ENCODE data around the gene SUPV3L1. TPM values are rescaled to one million over a fixed set of nuclear protein-coding genes. Genes with fewer than 3 reads are reported as not detected.
A peak's percentile ranks its signal among the peaks of the same experiment; 100 is the strongest.

SUPV3L1 gene
- total and polyA plus RNA-seq, 9 of the 15 experiments (the other 6 are each of a cell fraction or from before 2014, with no cell fraction given) = 45.2 to 156 (median 92.6) TPM

GRCh38 chr10:69180525-69181204 is 631 bp downstream of the SUPV3L1 start (continued):
- TF ChIP-seq CREB5 (CRISPR knock-in tag; IDR thresholded peaks at IDR 0.05) = no peak
- TF ChIP-seq ZNF431 (CRISPR knock-in tag; IDR thresholded peaks at IDR 0.05) = peak; percentile 52; the same call in 1 of the 2 replicates
- TF ChIP-seq, protein P1, sequence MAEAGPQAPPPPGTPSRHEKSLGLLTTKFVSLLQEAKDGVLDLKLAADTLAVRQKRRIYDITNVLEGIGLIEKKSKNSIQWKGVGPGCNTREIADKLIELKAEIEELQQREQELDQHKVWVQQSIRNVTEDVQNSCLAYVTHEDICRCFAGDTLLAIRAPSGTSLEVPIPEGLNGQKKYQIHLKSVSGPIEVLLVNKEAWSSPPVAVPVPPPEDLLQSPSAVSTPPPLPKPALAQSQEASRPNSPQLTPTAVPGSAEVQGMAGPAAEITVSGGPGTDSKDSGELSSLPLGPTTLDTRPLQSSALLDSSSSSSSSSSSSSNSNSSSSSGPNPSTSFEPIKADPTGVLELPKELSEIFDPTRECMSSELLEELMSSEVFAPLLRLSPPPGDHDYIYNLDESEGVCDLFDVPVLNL (CRISPR knock-in tag; IDR thresholded peaks at IDR 0.05; ENCODE audit: low read depth) = peak; percentile 57; the same call in 1 of the 2 replicates
- TF ChIP-seq ZSCAN29 (IDR thresholded peaks at IDR 0.05) = 0 out of 2 replicates have a peak, but pooled peaks have one; percentile 4
- 0 out of 2 replicates have a peak, but pooled peaks have one; percentile 43 for TF ChIP-seq ZNF232 (CRISPR knock-in tag; IDR thresholded peaks at IDR 0.05)
- TF ChIP-seq CEBPG (CRISPR knock-in tag; IDR thresholded peaks at IDR 0.05) = no peak
- no peak for TF ChIP-seq CEBPG (tag; conservative IDR thresholded peaks at IDR 0.05 in 1 of 2, IDR thresholded peaks at IDR 0.05 in 1 of 2)
- TF ChIP-seq SLC30A9 (CRISPR knock-in tag; IDR thresholded peaks at IDR 0.05) = 0 out of 2 replicates have a peak, but pooled peaks have one; percentile 31
- TF ChIP-seq RBFOX2 (IDR thresholded peaks at IDR 0.05; ENCODE audit: low read depth, low read length) = peak; percentile 76; the same call in 1 of the 2 replicates
- no peak for TF ChIP-seq HOXB6 (CRISPR knock-in tag; IDR thresholded peaks at IDR 0.05; ENCODE audit: borderline replicate concordance)
- 0 out of 2 replicates have a peak, but pooled peaks have one; percentile 9 for TF ChIP-seq FOXP1 (CRISPR knock-in tag; IDR thresholded peaks at IDR 0.05)
- no peak for TF ChIP-seq POLR2A (conservative IDR thresholded peaks at IDR 0.05)
- 0 out of 2 replicates have a peak, but pooled peaks have one; percentile 35 for TF ChIP-seq ZBTB1 (CRISPR knock-in tag; IDR thresholded peaks at IDR 0.05; ENCODE audit: borderline replicate concordance, low read depth)

Measured in K562 (cell line).